GM18511 (cell line): ENCODE measurements around the gene PPP1R14B.

Source experiments
- ATAC-seq: cut with Tn5 transposase; IDR thresholded peaks from one replicate; pipeline ENCODE4 v1.9.1; 2021; ENCODE audit warnings: mild to moderate bottlenecking, moderate library complexity; ENCODE audit not compliant: unreplicated experiment

Gene PPP1R14B

GRCh38 chr11:64262271-64263002 lies 15.7 kb upstream of the PPP1R14B start:
- ATAC-seq: no peak

GRCh38 chr11:64261556-64262080 lies 14.9 kb upstream of the PPP1R14B start:
- no peak for ATAC-seq

GRCh38 chr11:64260147-64260708 lies 13.5 kb upstream of the PPP1R14B start:
- ATAC-seq: no peak

GRCh38 chr11:64259533-64260067 lies 12.9 kb upstream of the PPP1R14B start:
- no peak for ATAC-seq

- ATAC-seq: no peak
These were observed 12.3 kb upstream of the PPP1R14B start for GRCh38 chr11:64258946-64259532.

GRCh38 chr11:64258356-64258755 lies 11.6 kb upstream of the PPP1R14B start:
- no peak for ATAC-seq

GRCh38 chr11:64256300-64256699 lies 9.6 kb upstream of the PPP1R14B start:
- ATAC-seq: no peak

- ATAC-seq: no peak
These were observed 8.7 kb upstream of the PPP1R14B start for GRCh38 chr11:64255135-64256128.

- ATAC-seq: no peak
These were observed 7.6 kb upstream of the PPP1R14B start for GRCh38 chr11:64254326-64254725.

GRCh38 chr11:64253481-64253880 lies 6.7 kb upstream of the PPP1R14B start:
- no peak for ATAC-seq

- no peak for ATAC-seq
These were observed 6.3 kb upstream of the PPP1R14B start for GRCh38 chr11:64253043-64253442.

GRCh38 chr11:64252003-64252872 lies 5.5 kb upstream of the PPP1R14B start:
- no peak for ATAC-seq

GRCh38 chr11:64251753-64252002 lies 4.9 kb upstream of the PPP1R14B start:
- ATAC-seq: no peak

GRCh38 chr11:64251016-64251752 lies 4.4 kb upstream of the PPP1R14B start, which contains the start of gene PLCB3:
Gene PLCB3, plus strand, starts transcription at chr11:64251530. Its CDS starts 120 bp downstream, at chr11:64251650.
- peak; percentile 53 for ATAC-seq

GRCh38 chr11:64250415-64251015 lies 3.8 kb upstream of the PPP1R14B start:
- no peak for ATAC-seq

GRCh38 chr11:64249563-64250414 lies 3.0 kb upstream of the PPP1R14B start:
- ATAC-seq: no peak

- no peak for ATAC-seq
These were observed 2.3 kb upstream of the PPP1R14B start for GRCh38 chr11:64249038-64249437.

- ATAC-seq: no peak
These were observed 1.8 kb upstream of the PPP1R14B start for GRCh38 chr11:64248578-64248977.
